NCI-H774 (cell line): ENCODE results near the gene NIPBL.
"Not testable (repeated sequence)": the region's sequence is repeated elsewhere in the genome, so short reads cannot be mapped to it uniquely, and the experiment has no call there.

ENCODE experiments used
- DNase-seq: peaks from one replicate; lab custom pipeline; 2025; lab: John Stamatoyannopoulos, UW

Gene NIPBL

DNA sequence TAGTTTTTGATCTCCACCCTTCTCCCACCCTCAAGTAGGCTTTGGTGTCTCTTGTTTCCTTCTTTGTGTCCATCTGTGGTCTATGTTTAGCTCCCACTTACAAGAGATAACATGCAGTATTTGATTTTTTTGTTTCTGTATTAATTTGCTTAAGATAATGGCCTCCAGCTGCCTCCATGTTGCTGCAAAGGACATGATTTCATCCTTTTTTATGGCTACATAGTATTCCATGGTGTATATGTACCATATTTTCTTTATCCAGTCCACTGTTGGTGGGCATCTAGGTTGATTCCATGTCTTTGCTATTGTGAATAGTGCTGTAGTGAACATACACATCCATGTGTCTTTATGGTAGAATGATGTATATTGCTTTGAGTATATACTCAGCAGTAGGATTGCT lies 24.5 kb downstream of the NIPBL start:
- DNase-seq, result not testable (repeated sequence)

DNA sequence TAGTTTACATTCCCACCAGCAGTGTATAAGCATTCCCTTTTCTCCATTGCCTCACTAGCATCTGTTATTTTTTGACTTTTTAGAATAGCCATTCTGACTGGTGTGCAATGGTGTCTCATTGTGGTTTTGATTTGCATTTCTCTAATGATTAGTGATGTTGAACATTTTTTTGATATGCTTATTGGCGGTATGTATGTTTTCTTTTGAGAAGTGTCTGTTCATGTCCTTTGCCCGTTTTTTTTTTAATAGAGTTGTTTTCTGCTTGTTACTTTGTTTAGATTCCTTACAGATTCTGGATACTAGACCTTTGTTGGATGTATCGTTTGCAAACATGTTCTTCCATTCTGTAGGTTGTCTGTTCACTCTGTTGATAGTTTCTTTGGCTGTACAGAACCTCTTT lies 25.3 kb downstream of the NIPBL start:
- DNase-seq, result no peak

DNA sequence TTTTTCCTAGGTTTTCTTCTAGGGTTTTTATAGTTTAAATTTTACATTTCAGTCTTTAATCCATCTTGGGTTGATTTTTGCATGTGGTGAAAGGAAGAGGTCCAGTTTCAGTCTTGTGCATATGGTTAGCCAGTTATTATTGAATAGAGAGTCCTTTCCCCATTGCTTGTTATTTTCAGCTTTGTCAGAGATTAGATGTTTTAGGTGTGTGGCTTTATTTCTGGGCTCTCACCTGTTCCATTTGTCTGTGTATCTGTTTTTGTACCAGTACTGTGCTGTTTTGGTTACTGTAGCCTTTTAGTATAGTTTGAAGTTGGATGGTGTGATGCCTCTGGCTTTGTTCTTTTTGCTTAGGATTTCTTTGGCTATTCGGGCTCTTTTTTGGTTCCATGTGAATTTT lies 25.8 kb downstream of the NIPBL start:
- no peak for DNase-seq

DNA sequence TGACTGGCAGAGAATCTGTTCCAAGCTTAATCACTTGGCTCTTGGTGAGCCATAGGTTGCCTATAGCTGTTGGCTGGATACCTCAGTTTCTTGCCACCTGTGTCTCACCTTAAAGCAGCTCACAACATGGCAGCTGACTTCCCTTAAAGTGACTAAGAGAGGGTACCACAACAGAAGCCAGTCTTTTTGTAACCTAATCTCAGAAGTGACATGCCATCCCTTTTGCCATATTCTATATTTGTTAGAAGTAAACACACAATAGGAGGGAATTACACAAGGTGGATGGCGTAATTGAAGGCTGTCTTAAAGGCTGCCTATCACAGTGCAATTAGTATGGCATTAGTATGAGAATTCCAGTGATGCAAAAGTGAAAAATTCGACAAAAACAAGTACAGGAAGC lies 28.1 kb downstream of the NIPBL start:
- DNase-seq, result no peak

DNA sequence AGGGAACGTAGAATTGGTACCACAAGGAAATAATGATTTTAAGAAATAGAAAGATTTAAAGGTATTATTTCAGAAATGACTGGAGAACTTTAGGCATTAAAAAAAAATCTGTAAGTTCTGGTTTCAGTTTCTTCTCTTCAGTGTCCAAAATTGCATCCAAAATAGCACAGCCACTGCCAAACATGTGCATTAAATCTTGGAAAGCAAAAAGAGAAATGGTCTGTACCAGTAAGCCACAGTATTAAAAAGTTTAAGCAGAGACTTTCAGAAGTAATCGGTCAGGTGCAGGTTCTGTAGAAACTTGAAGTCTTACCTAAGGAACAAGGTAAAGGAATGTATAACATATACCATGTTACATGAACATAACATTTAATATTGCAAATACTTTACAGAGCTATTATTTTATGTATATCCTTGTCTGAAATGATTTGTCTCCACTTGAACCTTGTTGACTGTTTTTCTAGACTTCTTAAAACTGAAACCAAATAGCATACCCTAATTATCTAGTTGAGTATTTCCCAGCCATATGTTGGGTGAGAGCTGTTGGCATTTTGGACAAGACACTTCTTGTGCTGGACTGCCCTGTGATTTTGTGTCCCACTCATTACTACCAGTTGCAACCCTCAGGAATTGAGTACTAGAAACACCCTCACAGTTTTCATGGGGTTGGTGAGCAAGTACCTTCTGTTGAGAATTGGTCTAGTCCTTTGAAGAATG lies 32.1 kb downstream of the NIPBL start:
- DNase-seq, result no peak

DNA sequence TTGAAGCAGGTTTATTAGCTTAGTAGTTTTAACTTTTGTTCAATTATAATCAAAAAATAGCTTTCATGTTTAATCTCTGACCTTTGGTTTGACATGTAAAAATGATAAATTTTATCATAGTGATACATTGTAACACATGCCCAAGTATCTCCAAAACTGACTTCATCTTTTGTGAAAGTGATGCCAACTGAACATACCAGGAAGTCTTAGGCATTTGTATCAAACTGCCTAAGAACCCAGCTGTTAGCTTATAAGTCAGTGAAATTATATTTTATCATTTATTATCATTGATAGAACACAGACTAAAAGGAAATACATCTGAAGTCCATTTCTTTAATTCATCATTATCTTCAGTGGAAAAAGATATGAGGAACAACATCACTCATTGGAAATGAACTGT lies 39.1 kb downstream of the NIPBL start:
- no peak for DNase-seq

DNA sequence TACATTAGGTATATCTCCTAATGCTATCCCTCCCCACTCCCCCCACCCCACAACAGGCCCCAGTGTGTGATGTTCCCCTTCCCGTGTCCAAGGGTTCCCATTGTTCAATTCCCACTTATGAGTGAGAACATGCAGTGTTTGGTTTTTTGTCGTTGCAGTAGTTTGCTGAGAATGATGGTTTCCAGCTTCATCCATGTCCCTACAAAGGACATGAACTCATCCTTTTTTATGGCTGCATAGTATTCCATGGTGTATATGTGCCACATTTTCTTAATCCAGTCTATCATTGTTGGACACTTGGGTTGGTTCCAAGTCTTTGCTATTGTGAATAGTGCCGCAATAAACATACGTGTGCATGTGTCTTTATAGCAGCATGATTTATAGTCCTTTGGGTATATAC lies 40.0 kb downstream of the NIPBL start:
- not testable (repeated sequence) for DNase-seq

DNA sequence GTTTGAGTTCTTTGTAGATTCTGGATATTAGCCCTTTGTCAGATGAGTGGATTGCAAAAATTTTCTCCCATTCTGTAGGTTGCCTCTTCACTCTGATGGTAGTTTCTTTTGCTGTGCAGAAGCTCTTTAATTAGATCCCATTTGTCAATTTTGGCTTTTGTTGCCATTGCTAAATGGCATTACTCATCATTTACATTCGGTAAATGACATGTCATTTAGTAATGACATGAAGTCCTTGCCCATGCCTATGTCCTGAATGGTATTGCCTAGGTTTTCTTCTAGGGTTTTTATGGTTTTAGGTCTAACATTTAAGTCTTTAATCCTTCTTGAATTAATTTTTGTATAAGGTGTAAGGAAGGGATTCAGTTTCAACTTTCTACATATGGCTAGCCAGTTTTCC lies 40.8 kb downstream of the NIPBL start:
- DNase-seq, result not testable (repeated sequence)

DNA sequence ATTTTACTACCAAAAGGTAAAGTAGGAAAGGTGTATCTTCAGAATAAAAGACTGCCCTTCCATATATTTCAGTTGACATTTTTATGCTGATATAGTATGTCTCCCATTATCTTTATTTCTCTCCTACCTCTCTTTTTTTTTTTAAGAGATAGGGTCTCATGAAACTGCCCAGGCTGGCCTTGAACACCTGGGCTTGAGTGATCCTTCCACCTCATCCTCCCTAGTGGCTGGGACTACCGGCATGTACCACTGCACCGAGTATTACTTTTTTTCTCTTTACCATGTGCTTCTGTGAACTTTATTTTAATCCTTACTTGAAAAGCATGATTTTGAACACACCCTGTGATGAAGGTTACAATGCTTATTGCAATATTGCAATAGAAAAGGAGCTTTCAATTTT lies 42.7 kb downstream of the NIPBL start:
- DNase-seq, result no peak

DNA sequence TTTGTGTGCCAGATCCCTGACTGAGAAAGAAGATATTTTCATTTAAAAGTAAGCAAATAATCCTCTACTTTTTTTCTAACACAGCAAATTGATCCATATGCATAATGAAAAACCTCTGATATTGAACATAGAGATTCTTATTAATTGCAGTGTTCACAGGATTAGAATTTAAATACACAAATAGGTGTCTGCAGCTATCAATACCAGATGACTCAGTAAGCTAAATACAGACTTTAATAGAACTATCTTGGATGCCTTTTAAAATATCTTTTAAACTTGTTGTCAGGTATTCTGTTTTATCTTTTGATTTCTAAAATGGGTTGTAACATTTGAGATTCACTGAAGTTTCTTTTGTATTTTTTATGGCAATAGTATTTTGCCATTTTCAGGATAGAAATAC lies 43.1 kb downstream of the NIPBL start:
- no peak for DNase-seq

DNA sequence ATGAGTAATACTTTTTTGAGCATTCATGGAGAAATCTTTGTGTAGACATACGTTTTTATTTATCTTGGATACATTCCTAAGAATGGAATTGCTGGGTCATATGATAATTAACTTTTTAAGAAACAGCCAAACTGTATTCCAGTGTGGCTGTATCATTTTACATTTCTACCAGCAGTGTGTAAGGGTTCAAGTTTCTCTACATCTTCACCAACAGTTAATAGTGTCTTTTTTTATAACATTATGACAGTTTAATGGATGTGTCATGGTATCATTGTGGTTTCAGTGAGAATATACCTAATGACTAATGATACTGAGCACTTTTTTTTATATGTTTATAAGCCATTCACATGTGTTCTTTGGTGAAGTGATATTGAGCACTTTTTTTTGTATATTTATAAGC lies 52.4 kb downstream of the NIPBL start:
- no peak for DNase-seq

DNA sequence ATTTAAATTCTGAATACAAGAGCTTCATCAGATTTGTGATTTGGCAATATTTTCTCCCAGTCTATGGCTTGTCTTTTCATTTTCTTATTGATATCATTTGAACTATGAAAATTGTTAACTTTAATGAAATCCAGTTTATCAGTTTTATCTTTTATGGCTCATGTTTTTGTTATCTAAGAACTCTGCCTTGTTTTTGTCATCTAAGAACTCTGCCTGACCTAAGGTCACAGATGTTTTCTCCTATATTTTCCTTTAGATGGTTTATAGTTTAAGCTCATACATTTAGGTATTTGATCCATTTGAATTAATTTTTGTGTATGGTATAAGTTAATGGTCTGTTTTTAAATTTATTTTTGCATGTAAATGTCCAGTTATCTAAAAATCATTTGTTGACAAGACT lies 52.9 kb downstream of the NIPBL start:
- DNase-seq, result no peak

DNA sequence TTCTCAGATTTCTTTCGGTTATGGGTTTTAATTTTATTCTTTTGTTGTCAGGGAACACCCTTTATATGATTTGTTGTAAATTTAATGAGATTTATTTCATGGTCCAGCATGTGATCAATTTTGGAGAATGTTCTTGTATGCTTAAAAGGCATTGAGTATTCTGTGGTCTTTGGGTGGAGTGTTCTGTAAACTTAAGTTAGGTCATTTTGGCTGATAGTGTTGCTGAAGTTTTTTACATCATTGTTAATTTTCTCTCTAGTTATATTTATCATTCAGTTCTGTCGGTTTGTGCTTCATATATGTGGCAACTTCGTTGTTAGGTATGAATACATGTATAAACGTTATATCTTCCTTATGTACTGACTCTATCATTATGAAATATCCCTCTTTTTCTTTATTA lies 55.5 kb downstream of the NIPBL start:
- DNase-seq, result no peak

DNA sequence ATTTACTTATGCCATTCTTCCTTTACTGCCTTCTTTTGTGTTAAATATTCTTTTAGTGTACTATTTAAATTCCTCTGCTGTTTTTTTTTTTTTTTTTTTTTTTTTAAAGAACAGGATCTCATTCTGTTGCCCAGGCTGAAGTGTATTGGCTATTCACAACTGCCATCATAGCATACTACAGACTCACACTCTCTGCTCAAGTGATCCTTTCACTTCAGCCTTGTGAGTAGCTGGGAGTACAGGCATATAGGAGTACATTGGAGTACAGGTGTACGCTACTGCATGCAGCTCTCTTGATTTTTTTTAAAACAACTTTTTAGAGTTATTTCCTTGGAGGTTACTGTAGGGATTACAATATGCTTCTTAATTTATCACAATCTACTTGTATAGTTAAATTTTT lies 56.1 kb downstream of the NIPBL start:
- no peak for DNase-seq

DNA sequence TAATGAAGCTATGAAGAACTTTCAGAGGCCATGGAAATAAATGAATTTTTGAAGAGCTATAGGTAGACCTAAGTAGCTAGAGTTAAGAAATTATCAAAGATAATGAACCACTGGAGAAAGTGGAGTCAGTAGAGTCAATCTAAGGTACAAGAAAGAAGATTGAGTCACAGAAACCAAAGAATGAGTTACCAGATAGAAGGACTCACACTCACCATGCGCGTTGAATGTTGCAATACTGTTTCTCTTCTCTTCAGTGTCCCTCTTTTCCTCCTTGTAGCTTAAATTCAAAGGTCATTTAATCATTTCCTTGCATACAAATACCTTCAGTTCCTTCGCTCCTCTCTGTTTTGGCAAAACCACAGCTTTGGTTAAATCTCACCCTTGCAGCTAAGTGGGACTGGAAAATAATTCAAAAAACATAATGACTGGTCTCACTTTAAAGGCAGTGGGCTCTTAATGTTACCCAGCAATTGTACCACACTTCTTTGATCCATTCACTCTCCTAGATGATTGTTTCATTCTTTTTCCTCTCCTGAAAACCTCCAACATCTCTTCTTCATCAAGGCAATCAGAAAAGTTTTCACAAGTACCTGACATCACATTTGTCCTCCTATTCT lies 58.3 kb downstream of the NIPBL start:
- no peak for DNase-seq

DNA sequence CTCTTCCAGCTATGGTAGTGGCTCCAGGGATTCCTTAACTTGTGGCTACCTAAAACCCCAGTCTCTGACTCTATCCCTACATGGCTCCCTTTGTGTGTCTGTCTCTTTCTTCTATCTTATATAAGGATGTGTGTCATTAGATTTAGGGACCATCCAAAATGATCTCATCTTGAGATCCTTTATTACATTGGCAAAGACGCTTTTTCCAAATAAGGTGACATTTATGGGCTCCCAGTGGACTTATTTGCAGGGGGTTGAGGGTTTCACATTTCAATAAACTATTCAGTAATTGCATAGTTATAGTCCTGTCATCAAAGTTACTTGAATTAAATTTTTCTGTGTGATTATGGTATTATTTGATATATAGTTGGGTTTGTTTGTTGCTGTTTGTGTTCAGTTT lies 59.2 kb downstream of the NIPBL start:
- DNase-seq, result no peak

DNA sequence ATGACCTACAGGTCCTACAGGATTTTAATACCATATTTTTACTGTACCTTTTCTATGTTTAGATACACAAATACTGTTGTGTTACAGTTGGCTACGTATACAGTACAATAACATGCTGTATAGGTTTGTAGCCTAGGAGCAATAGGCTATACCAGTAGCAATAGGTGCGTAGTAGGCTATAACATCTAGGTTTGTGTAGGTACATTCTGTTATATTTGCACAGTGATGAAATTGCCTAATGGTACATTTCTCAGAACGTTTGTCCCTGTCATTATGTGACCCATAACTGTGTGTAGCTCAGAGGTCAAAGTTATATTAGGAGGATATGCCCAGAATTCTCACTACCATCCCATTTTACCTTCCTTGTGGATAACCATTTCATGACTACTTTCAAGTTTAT lies 59.7 kb downstream of the NIPBL start:
- no peak for DNase-seq

DNA sequence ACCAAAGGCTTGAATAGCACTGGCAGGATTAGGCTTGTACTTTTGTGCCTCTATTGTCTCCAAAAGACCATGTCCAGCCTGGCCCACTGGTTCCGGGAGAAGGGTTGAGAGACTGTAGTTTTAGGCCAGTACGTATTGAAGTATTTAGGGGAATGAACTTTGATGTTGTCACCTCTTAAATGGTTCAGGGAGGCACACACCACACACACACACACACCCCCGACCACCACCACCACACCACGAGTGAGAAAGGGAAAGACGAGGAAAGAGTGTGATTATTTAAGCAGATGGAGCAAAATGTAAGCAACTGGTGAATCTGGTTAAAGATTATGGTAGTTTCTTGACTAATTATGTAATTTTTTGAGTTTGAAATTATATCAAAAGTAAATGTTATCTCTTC lies 61.6 kb downstream of the NIPBL start:
- no peak for DNase-seq

DNA sequence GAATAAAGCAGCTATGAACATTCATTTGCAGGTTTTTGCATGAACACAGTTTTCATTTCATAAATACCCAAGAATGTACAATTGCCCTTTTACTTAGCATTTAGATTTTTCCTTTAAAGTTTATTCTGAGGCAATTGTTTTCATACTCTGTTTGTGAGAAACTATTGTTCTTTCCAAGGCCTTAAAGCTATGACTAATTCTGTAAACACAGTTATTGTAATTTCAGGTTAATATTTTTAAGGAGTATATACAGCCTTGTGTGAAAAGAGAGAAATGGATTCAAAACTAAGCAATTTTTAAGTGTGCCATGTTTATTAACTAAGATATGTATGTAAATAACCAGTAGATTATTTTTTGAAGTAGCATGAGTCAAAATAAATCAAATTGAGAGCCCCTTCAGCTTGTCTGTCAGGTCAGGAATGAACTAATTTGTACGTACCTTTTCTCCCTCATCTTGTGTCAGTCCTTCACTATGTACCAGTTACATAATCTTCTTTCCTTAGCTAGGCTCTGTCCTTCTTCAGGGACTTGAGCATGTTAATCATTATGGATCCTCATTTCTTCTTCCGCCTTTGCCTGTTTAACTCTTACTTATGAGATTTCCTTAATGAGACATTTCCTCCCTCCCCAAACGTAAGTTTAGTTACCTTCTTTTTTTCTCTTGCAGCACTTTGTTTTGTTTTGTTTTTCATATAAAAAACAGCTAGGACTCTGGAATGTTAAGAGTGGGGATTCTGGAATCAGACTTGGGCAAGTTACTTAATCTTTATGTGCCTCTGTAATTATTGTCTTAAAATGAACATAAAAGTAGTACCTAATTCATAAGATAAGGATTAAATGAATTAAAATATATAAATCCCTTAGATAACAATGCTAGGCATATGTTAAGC lies 63.6 kb downstream of the NIPBL start:
- DNase-seq, result no peak

DNA sequence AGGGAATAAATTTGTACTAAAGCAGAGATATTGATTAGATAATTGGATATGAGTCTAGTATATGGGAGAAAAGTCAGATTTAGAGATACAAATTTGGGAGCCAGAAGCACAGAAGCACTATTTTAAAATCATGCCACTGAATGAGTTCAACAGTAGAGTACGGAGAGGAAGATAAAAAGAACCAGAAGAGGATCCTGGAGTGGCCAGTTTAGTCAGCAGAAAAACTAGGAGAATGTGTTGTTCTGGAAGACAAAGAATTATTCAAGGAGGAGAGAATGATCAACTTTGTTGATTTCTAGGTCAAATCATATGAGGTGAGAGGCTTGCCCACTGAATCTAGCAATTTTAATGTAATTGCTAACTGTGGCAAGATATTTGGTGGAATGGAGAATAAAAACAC lies 67.0 kb downstream of the NIPBL start:
- DNase-seq, result no peak

DNA sequence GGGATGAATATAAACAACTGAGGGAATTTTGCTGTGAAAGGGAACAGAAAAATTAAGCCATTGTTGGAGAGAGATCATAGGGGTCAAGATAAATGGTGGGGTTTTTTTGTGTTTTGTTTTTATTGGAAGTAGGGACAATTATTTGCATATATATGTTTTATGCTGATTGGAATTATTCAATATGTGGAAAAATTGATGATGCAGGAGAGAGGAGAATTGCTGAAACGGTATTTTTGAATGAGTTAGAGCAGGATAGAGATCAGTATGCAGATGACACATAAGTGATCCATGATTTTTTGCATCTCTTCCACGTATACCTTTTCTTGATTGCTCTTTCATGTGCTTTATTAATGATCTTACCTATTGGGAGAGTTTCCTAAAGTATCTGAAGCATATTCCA lies 67.5 kb downstream of the NIPBL start:
- no peak for DNase-seq

DNA sequence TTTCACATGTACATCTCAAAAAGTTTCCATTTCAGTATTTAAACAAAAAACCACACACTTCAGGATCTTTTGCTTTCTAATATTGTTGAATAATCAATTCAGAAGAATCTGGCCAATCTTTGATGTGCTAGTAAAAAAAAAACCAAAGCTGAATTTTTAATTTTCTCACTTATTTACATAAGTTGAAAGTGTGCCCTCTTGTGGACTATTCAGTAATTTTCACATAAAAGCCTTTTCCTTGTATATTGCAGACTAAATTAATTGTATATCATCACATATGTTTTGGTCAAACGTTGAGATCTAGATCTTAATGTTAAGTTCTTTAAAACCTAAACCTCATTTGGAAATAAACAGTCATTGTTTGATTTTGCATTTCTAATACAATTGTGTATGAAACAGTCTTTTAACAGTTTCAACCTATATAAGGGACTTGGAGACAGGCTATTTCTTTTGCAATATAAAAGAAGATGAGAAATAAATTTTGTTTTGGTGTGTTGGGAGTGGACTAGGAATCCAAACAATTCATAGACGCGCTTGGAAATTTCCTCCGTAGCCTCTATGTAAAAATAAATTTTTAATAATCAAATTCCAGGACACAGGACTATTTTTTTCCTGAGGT lies 68.1 kb downstream of the NIPBL start:
- peak; percentile 29 for DNase-seq

DNA sequence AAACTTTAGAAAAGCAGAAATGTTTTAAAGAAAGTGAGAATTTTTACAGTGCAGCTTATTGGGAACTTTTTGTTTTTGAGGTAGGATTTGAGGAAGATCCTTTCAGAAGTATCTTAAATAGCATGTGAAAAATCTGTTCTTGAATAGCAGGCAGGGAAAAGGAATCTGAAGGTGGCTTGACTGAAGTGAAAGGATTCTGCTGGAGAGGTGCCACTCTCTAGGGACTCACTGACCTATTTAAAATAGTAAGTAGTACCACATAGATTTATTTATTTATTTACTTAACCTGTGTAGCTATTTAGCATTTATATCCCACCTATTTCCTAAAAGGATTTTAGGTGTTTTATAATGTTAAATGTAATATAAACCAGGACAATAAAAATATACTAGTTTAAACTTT lies 69.1 kb downstream of the NIPBL start:
- no peak for DNase-seq
